Spleen (tissue), 7 donors: ENCODE data around the gene ATG14.

Source experiments
- POLR2A ChIP-seq, 3 donors: fragments of 450-650 bp; IDR thresholded peaks; one replicate each; pipeline ENCODE4 v1.5.1; 2017; ENCODE audit warnings: antibody characterized with exemption in 3 of 3, mild to moderate bottlenecking in 1 of 3
- TF ChIP-seq, protein P1 (sequence below), 11 experiments: fragments of 200-600 bp in 7 of 11; fragments of 450-650 bp in 4 of 11; sonication (generic) in 4 of 11; IDR thresholded peaks in 8 of 11; conservative IDR thresholded peaks in 3 of 11; 1 replicate in 7 of 11; 2 replicates in 4 of 11; pipeline versions ENCODE4 v1.4.0 to v1.8.0; 2016 to 2021; ENCODE audit warnings: antibody characterized with exemption in 11 of 11, inconsistent platforms in 4 of 11, mild to moderate bottlenecking in 1 of 11
- donor health status: DM: no; HTN: no; CAD: no; lungs with moderate emphysema.
- donor health status: DM: no; HTN: no; CAD: no.
- donor health status: DM: no; HTN: no; CAD: no.

DNA sequence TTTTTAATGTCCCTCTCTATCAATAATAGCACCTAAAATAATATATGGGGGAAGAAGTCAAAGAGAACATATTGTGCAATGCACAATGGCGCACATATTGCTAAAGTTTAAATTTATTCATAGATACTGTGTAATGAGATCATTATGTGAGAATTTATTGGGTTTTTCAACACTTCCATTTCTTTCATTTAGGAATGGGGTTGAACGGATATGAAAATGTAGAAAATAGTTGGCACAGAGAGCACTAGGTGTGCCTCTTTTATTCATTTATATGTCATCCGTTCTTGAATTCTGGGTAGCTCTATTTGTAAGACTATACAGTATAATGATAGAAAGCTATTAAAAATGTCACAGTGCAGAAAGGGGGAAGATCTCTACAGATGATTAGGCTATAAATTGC is 63.9 kb downstream of the ATG14 start:
- TF ChIP-seq, protein P1, sequence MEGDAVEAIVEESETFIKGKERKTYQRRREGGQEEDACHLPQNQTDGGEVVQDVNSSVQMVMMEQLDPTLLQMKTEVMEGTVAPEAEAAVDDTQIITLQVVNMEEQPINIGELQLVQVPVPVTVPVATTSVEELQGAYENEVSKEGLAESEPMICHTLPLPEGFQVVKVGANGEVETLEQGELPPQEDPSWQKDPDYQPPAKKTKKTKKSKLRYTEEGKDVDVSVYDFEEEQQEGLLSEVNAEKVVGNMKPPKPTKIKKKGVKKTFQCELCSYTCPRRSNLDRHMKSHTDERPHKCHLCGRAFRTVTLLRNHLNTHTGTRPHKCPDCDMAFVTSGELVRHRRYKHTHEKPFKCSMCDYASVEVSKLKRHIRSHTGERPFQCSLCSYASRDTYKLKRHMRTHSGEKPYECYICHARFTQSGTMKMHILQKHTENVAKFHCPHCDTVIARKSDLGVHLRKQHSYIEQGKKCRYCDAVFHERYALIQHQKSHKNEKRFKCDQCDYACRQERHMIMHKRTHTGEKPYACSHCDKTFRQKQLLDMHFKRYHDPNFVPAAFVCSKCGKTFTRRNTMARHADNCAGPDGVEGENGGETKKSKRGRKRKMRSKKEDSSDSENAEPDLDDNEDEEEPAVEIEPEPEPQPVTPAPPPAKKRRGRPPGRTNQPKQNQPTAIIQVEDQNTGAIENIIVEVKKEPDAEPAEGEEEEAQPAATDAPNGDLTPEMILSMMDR (IDR thresholded peaks at IDR 0.05 in 8 of 11, conservative IDR thresholded peaks at IDR 0.05 in 3 of 11) = no peak
- no peak for TF ChIP-seq POLR2A (IDR thresholded peaks at IDR 0.05)
